ENCODE measurements around the gene ARHGAP10.

ARHGAP10 gene

DNA sequence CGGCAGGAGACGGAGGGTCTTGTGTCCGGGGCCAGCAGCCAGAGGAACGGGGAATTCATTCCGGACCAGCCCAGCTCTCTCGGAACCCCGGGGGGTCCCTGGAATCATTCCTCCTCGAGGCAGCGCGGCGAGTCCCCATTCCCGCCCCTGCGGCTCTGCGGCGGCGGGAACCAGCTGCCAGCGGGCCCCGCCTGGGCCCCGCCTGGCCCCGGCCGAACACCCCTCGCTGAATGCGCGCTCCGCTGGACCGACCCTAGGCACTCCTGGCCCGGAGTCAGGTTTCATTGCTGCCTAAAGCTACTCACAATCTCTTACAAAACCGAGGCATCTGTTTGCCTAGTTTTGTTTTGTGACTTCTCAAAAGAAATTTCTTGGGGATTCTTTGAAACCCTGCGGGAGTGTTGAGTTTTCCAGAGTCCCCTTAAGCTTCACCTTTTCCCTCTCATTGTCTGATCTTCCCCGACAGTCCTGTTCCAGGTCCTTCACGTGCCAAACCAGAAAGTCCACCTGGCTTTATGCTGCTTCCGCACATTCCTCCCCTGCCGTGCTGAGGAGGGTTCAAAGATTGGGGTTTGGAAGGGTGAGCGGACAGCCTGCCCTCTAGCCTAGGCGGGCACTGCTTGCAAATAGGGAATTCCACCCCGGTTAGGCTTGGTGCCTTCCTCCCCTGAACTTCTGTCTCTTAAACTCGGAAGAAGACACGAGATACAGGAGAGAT lies 789 bp downstream of the ARHGAP10 start:
- no peak for DNase-seq

DNA sequence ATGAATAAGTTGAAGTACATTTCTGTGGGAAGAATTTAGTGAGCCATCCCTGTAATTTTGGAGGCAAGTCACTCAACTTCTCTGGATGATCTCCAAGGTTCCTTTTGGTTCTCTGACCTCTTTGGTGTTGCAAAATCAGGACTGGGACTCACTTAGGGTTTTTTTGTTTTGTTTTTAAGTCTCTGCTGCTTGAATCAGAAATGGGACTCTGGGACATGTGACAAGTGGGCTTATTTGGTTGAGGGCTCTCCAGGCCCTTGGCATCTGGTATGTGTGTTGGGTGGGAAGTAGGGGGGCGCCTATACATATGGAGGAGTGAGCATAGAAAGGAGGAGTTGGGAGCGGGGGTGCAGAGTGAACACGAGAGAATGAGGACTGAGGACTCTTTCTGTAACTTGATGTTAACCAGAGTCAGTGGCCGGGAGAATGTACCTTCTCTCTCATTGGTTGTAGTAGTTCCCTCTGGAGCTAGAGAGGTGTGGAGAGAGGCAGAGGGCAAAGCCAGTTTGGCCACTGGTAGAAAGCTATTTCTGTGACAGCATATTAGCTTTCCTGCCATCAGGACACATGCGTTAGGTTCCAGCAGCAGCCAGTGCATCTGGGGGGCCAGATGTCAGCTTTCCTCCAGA lies 1.9 kb downstream of the ARHGAP10 start:
- DNase-seq: no peak

- no peak for DNase-seq
Measured at GRCh38 chr4:147734496-147734895, 2.6 kb downstream of the ARHGAP10 start.

GRCh38 chr4:147735413-147736301 lies 3.8 kb downstream of the ARHGAP10 start:
- no peak for DNase-seq

DNA sequence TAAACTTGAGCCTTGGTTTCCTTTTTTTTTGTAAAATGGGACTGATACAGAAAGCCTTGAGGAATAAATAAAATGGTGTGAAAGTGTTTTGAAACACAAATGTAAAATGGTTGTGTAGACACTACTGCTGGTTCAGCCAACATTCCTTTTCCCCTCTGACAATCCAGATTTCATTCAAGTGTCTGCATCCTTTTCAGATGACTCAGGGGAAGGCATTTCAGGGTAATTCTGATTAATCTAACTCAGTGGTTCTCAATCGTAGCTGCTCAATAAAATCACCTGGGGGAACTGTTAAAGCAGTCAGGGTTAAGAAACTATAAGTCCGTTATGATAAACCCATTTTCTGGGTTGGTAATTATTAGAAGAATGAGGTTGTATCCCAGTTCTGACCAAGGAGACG lies 4.6 kb downstream of the ARHGAP10 start:
- DNase-seq: no peak

- DNase-seq: no peak
Measured at GRCh38 chr4:147737623-147738022, 5.7 kb downstream of the ARHGAP10 start.

- DNase-seq: no peak
Measured at GRCh38 chr4:147739239-147739823, 7.4 kb downstream of the ARHGAP10 start.

DNA sequence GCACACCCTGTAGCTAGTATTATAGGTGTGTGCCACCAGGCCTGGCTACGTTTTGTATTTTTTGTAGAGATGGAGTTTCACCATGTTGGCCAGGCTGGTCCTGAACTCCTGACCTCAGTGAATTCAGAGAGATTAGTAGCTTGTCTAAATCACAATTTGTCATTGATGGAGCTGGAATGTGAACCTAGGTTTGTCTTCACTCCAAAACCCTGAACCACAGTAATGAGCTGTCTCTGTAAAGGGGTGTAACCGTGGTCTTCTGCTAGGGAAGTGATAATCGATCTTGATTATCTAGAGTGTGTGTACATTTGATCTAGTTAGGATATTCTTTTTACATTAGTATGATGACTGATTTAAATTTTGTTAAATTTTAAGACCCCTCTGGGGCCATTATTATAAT lies 8.3 kb downstream of the ARHGAP10 start:
- DNase-seq: no peak

- no peak for DNase-seq
Measured at GRCh38 chr4:147741190-147741788, 9.4 kb downstream of the ARHGAP10 start.

GRCh38 chr4:147747787-147748454 lies 16.0 kb downstream of the ARHGAP10 start:
- no peak for DNase-seq

DNA sequence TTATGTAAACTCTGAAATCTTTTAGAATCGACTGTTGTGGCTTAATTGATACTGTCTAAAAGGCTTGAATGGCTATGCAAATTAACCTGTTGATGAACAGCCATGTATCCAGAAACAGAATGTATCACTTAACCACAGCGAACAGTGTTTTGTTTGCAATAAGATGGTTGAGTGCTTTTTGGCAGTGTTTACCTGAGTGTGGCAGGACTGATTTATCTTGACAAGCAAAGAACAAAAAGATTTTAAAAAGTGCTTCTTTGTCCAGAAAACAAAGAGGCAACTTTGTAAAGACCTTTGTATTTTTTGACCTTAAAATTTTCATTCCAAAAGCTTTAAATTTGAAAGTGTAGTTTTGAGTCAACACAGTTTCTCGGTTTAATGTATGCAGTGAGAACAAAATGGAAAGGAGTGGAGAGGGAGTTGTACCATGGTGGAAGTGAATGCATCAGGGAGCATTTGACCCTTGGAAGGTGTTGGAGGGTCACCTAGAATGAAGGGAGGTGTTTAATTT lies 18.0 kb downstream of the ARHGAP10 start:
- DNase-seq: no peak

DNA sequence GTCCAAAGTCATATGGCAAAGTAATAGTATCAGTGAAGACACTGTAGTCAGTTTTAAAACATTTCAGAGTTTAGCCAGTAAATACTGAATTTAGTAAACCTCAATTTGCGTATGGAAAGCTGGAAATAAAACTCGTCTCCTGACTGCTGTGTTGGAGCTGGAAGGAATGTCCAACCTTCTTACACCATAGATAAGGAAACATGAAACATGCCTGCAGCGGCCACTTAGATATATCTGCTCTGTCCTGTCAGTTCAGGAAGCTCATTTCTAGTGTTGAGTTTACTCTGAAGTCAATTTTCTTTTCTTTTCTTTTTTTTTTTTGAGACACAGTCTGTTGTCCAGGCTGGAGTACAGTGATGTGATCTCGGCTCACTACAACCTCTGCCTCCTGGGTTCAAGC lies 21.2 kb downstream of the ARHGAP10 start:
- DNase-seq: no peak

GRCh38 chr4:147754037-147754445 lies 22.2 kb downstream of the ARHGAP10 start:
- no peak for DNase-seq

GRCh38 chr4:147755561-147756295 lies 23.8 kb downstream of the ARHGAP10 start:
- no peak for DNase-seq

DNA sequence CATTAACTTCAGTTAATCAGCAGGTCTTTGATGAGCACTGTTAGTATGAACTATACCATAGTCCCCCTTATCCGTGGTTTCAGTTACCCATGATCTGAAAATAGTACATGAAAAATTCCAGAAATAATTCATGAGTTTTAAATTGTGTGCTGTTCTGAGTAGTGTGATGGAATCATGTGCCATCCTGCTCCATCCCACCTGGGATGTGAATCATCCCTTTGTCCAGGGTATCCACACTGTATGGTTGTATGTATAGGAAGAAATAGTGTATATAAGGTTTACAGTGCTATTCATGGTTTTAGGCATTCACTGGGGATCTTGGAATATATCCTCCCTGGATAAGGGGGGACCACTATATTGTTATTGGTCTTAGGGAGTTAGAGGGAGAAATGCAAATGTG lies 24.5 kb downstream of the ARHGAP10 start:
- DNase-seq: no peak

DNA sequence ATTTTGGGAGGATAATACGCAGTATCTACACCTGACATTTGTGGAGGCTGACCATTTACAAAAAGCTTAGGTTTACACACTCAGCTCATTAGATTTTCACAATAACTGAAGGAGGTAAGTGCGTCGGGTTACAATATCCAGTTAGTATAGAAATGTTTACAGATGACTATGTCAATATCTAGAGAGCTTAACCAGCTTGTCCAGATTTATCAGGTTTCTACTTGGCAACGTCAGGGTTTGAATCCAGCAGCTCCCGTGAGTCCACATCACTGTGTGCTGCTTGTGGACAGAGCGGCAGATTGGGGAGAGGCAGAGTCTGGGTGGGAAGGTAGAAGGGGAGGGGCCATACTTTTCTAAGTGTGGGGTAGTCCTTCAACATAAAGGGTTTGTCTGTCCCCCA lies 28.3 kb downstream of the ARHGAP10 start:
- DNase-seq: no peak

DNA sequence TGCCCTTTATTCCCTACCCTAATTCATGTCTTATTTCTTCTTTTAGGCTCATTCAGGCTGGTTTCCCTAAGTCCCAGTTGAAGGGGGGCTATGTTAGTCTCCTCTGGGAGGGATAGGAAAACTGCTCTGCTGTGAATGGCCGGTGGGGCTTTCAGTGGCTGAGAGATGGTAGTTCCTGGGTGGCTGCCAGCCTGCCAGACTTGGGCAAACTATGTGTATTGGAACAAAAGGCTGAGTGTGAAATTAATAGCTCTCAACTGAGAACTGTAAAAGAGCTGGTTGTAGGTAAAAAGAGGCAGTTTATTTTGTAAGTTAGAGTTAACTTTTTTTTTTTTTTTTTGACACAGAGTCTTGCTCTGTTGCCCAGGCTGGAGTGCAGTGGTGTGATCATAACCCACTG lies 28.8 kb downstream of the ARHGAP10 start:
- no peak for DNase-seq

- no peak for DNase-seq
Measured at GRCh38 chr4:147761218-147761883, 29.5 kb downstream of the ARHGAP10 start.

- no peak for DNase-seq
Measured at GRCh38 chr4:147764337-147764736, 32.4 kb downstream of the ARHGAP10 start.

DNA sequence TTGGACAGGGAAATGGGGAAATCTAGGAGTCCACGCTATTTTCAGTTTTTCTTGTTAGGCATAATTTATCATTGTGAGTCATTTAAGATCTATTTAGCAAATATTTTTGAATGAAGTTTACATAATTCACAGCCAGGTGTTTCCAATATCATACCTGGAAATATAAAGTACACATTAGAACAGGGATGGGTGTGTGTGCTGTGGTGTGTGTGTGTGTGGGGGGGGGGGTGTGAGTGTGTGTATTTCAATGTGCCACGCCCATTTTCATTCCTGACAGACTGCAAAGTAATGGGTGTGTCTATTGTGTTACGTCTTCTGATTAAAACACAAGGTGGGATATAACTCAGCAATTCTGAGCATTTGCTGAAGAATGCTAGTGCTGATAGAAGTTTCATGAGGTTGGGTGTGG lies 33.2 kb downstream of the ARHGAP10 start:
- DNase-seq: no peak

- no peak for DNase-seq
Measured at GRCh38 chr4:147768113-147768512, 36.2 kb downstream of the ARHGAP10 start.
